GM21515 (cell line): Measurements from ENCODE around the gene NPAS3.

Experiments
- ATAC-seq: cut with Tn5 transposase; IDR thresholded peaks from one replicate; pipeline ENCODE4 v1.9.1; 2021; ENCODE audit not compliant: unreplicated experiment

NPAS3 gene

GRCh38 chr14:33163600-33163999, 224.9 kb downstream of the NPAS3 start:
- no peak for ATAC-seq

DNA sequence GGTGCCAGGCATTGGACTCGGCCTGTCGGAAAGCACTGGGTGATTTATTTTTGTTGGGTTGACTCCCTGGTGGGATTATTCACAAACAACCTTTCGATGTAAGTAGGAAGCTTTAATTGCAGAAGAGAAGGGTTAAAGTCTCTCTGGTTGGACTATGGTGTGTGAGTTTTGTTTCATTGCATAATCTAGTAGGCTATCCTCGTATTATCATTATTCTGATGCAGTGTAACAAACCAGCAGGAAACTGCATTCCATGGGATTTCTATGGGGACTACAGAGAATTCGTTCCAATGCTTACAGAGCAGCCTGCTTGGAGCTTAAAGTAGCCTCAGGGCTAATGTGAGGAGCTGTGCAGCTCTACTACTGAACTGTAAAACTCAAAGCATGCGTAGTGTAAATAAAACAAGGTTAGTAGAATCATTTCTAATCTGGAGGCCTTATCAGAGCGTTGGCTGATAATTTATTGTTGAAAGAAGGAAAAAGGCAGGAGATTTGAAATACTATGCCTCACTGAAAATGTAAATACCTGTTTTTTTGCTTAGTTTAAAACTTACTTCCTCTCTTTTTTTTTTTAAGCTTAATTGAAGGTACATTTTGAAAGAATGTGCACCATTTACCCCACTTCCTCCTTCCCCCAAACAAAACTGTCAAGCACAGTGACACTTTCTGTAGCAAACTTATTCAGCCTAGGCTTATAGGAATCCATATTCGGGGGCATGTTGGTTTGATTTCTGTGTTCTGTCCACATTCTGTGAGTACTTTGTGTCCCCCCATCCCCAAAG, 226.7 kb downstream of the NPAS3 start:
- ATAC-seq, result no peak

- ATAC-seq, result no peak
Observed at GRCh38 chr14:33165926-33166289, 227.2 kb downstream of the NPAS3 start.

DNA sequence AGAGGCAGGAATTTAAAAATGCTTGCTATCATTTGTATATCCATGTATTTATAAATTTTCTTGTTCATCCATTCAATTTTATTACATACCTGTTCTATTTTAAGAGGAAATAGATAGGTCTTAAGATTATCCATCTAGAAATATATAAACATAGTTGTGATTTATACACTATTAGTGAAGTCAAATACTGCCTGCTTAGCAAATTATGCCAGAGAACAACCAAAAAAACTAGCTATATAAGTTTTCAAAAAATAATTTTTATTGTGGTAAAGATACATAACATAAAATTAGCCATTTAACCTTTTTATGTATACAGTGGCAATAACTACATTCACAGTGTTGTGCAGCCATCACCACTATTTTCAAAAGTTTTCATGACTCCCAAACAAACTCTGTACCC, 237.3 kb downstream of the NPAS3 start:
- ATAC-seq, result no peak

DNA sequence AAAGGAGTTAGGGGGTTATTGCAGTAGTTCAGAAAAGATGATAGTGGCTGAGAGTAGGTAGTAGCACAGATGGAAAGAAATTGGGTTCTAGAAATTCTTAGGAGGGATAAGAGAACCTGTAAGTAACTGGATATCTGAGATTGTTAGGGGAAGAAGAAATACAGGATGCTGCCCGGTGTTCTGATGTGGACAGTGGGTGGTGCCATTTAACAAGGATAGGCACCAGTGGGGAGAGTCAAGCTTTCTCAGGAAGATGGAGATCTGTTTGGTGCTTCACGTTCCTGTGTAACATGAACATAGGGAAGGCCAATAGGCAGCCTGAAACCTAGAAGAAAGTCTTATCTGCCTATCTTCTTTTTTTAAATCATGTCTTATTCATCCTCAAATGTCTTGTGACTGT, 245.9 kb downstream of the NPAS3 start:
- ATAC-seq, result no peak

DNA sequence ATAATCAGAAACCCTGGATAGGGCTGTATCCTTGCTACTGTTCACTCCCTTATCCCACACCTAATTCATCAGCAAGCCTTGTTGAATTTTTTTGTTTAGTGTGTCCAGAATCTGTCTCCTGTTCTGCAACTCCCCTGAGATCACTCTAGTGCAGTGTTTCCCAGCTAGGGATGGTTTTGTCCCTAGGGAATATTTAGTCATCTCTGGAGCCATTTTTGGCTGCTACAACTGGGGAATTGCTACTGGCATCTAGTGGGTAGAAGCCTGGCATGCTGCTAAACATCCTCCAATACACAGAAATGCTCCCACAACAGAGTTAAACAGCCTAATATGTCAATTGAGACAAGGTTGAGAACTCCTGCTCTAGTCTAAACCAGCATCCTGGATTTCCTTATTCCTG, 248.0 kb downstream of the NPAS3 start:
- no peak for ATAC-seq

- no peak for ATAC-seq
Observed at GRCh38 chr14:33188880-33189279, 250.2 kb downstream of the NPAS3 start.

DNA sequence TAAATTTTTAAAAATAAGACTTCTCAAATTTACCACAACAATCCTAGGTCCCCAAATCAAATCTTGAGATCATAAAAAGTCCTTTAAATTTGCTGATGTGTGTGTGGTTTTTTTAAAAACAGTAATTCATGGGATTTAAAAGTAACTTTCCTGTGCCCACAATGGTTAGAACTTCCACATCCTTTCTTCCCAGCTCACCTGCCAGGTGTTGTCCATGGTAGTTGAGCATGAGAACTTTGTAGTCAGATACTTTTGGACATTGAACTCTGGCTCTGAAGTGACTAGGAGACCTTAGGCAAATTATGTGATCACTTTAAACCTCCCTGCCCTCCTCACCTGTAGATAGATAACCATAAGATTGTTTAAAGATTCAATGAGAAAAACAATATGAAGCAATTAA, 253.2 kb downstream of the NPAS3 start:
- no peak for ATAC-seq

- no peak for ATAC-seq
Observed at GRCh38 chr14:33194551-33194950, 255.9 kb downstream of the NPAS3 start.

- ATAC-seq, result no peak
Observed at GRCh38 chr14:33198684-33199083, 260.0 kb downstream of the NPAS3 start.

GRCh38 chr14:33201116-33201515, 262.4 kb downstream of the NPAS3 start:
- no peak for ATAC-seq

DNA sequence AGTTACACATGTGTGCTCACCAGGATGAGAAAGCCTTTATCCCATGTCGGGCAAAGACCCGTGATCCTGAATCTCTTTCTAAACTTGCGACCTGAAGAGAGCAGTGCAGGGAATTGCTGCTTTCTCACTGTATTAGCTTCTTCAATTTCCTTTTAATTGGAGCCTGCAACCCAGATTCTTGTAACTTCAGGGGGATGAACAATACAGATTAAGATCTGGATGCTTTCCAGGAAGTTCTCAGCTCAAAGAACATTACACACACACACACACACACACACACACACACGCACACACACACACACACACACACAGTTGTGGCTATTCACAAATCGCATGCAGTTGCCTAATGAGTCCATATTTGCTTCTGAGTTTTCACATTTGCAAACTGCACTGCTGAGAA, 268.3 kb downstream of the NPAS3 start:
- ATAC-seq, result no peak

- ATAC-seq, result no peak
Observed at GRCh38 chr14:33207467-33208017, 268.9 kb downstream of the NPAS3 start.

GRCh38 chr14:33210311-33210710, 271.6 kb downstream of the NPAS3 start:
- ATAC-seq, result no peak

- no peak for ATAC-seq
Observed at GRCh38 chr14:33218026-33218425, 279.3 kb downstream of the NPAS3 start.

GRCh38 chr14:33219957-33220356, 281.3 kb downstream of the NPAS3 start:
- no peak for ATAC-seq

DNA sequence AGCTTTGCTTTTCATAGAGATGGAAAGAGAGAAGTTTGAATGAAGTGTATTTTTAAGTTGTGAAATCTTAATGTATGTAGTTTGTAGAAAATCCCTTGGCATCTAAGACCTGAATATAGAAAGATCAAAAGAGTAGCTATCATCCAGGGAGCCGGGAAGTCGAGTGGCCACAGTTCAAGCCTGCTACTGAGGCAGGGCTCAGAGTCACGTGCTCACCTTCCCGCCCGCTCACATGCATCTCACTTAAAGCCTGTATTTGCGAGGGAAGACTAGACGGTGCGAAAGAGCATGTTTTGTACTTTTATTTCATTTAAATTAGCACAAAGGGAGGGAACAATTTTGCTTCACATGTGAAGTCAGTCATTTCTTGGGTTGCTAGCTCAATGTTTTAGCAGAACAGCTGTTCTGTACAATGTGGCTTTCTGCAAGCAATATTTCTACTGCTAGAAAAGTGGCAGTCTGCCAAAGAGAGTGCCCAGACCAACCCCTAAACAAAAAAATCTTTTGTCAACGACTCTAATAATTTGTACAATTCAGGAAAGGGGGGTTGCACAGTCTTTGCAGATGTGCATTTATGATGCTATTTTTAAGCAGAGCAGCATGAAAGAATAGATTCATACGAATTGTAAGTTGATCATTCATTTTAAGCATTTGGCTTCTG, 290.7 kb downstream of the NPAS3 start:
- ATAC-seq, result no peak

- no peak for ATAC-seq
Observed at GRCh38 chr14:33230021-33230420, 291.3 kb downstream of the NPAS3 start.

DNA sequence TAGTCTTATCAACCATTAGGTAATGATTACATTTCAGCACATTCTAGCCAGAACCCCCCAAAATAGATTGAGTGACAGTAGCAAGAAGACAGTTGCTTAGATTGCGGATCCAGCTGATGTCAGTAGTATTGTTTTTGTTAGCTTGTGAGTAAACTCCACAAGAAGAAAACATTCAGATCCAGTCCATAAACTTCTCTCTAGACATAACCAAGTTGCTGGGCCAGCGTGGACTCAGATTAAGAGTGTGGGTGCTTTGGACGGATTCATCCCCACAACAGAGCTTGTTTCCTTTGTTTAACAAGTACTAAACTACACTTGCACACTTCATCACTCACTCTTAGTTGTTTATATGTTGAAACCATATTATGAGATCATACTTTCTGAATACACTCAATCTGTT, 293.4 kb downstream of the NPAS3 start:
- ATAC-seq, result no peak

DNA sequence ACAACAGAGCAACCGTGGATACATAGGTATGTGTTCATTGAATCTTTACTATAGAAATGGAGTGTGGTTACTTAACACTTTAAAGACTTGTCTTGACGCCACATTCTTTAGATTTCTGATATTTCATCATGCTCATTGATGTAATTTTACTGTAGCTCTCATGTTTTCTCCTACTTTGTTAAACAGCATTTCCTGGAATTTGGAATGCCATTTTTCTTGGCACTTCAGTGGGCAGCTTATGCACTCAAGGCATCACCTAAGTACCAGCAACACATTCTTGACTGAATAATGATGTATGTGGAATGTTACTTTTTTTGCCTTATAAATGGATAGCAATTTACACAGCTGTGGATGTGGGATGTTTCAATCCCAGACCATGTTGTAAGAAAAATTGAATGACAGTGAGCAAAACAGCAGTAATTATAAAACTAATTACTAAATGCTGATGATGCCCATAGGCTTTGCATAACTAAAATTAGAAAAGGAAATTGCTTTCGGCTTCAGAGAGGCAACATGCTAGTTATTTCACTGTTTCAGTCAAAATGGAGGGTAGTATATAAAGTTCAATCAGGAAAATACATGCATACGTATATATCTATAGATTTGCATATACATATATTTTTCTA, 298.5 kb downstream of the NPAS3 start:
- no peak for ATAC-seq

GRCh38 chr14:33239465-33239864, 300.8 kb downstream of the NPAS3 start:
- ATAC-seq, result no peak

DNA sequence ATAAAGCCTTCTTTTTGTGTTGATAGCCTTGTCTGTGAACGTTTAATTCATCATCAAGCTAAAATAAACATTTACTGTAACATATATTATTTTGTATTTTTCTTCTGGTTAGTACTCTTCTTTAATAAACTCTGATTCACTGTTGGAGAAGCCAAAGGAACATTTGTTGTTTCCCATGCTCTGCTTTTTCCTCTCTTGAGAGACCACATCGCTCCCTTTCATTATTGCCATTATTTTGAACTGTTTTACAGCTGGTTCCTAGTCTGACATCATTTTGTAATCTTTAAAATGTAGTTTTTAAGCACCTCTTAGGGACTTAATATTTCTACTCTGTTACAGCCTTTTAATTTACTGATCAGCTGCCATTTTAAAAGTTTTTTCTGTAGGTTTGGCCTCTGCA, 301.8 kb downstream of the NPAS3 start:
- no peak for ATAC-seq
